Endometrium (tissue), 2 donors: ENCODE measurements around the gene PIK3R6.
"Not testable (repeated sequence)": the region's sequence is repeated elsewhere in the genome, so short reads cannot be mapped to it uniquely, and the experiment has no call there.

Source experiments
- FAIRE-seq: peaks from 2 replicates; lab custom pipeline; 2012; peaks lifted over from hg19 to GRCh38; lab: Jason Lieb, UNC
- donor health status: control.
- donor health status: control.

Gene PIK3R6

DNA sequence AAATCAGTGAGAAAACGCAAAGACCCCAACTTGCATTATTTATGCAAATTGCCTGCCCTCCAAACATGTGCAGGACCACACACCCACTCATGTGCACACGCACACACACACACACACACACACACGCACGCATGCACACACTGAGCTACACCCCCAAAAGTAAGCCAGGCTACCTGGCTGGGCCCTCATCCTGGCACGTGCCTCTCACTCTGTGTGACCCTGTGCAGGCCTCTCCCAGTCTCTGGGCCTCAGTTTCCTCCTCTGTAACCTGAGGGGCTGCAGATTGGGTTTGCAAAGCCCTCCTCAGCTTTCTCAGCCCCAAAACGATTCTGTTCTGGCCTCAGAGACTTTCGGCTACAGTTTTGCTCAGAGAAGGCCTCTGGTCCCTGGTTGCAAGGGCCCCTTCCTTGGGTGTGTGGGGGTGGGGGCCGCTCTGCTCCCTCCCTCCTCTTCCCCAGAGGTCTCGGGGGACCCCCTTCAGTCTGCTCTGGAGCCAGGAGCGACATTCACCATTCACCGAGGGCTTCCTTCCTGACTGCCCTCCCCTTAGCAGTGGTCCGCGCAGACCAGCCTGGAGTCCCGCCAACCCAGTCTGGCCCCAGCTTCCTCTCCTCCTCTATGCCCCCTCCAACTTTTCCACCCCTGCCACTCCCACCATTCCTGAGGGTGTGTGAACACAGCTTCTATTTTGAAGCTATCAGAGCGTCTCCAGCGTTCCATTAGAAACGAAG is 5.4 kb upstream of the PIK3R6 start:
- FAIRE-seq: no peak

DNA sequence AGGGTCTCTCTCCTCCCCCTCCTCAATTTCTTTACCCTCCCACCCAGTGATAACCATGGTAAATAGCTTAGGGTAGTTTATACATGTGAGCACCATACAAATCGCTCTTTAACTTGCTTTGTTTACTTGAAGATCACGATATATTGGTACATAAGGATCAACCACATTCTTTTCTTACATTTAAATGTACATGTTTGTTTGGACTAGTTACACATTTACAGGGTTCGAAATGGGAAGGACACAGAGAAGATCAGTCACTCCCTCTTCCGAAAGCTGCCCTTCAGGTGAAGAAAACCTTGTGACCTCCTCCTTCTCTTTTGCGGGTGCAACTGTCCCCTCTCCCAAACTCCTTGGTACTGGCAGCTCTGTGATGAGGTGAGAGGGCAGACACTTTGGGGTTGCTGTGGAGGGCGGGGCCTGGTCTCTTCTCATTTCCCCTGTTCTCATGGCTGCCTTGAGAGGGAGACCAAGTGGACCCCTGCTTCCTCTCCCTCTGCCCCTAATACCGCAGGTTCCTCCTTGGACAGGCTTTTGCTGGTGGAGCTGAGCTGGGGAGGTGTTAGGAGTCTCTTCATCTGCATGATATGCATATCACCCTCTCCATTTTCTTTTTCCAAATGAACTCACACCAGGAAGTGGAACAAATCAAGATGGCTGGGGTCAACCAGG is 4.7 kb upstream of the PIK3R6 start:
- FAIRE-seq: no peak

DNA sequence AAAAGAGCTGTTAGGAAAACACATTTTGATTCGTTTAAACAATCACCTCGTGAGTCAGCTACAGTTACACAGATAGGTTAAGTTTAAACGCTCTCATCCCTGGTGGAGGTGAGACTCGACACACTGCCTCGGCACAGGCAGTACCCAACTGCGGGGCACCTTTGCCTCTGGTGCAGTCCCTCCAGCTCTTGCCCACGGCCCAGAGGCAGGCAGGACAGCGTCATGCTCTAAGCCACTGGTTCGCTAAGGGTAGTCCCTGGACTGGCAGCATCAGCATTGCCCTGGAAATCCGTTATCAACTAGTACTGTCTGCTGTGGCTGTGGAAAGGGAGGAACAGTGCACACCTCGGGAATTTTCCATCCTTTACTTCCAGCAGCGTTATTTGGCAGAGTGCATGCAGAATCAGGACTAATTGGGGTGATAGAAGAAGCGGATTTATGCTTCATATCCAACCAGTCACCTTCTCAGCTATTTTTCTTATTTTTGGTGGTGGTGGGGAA is 3.7 kb upstream of the PIK3R6 start:
- FAIRE-seq: no peak

DNA sequence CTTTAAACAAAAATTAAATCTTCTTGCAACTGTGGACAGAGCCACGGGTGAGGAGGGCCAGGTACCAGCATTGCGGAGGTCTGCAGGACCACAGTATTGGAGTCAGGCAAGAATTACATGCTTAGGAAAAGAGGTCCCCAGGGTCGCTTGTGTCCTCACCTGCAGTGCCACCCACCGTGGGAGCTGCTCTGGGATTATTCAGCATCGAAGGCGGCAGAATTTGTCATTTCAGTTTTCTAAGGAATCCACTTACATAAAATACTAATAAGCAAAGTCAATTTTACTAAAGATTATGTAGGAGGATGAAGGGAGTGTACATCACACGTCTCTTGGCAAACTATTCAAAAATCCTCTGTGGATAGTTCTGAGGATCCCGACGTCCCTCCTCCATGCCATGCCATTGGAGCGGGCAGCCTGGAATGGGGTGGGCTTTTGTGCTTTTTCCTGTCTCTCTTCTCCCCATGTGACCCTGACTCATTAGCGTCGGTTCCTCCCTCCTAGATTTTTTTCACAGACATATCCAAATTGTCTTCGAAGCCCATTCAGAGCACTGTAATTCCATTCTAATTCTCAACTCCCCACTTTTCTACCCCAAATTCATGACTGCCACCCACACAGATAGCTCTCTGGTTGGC is 3.0 kb upstream of the PIK3R6 start:
- no peak for FAIRE-seq

DNA sequence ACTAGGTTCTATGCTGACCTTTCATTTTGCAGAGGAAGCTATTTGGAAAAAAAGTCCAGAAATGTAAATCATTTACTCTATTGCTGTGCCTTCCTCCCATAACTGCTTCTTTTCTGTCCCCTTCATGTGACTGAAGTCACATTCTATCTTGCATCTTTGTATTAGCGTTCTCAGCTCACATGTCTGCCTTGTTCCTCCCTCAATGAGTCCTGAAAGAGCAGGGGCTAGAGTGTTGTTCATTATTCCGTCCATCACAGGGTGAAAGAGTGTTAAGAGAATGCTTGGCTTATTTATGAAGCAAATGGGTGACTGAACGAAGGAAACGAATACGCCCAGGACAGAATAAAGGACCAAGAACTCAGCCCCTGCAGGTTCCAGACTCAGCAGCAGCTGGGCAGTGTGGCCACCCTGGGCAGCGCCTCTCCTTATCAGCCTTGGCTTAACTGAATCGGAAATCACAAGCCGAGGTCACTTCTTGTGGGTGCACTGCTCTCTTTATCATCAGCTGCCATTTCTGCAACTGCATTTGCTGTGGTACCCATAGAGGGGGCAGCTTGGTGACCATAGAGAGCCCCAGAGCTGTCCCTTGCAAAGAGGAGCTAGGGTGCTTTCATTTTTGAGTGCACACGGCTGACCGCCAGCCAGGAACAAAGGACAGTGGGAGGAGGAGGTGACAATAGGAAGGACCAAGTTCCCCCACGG is 1.8 kb upstream of the PIK3R6 start:
- FAIRE-seq: no peak

DNA sequence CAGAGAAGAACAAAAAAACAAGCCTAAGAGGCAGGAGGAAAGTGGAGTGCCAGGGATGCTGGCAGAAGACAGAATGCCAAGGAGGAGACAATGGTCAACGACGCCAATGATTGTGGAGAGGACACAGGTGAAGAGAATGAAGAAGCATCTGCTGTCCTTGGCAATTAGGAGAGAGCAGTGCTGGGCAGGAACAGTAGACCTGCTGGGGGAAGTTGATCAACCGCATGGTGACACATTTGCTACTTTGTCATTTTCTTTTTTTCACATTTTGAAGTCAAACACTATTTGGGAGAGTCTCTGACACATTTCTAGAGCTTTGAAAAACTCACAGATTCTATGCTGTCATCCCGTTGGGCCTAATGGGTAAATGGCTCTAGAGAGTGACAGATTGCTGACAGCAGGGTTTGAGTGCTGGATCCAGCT is 1.1 kb upstream of the PIK3R6 start:
- no peak for FAIRE-seq

DNA sequence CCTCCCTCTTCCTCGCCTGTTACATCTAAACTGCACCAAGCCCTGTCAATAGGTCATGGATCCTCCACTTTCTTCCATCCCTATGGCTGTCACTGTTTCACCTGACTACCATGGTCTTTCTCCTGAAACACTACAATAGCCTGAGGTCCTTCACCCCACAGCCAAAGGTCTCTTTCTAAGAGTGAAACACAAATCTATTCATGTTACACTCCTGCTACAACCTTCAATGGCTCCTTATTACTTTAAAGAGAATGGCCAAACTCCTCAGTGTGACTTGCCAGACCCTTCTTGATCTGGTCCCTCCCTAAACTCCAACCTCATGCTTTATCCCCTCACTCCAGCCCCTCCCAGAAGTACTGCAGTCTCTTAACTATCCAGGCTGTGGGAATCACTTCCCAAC is 618 bp upstream of the PIK3R6 start:
- no peak for FAIRE-seq

DNA sequence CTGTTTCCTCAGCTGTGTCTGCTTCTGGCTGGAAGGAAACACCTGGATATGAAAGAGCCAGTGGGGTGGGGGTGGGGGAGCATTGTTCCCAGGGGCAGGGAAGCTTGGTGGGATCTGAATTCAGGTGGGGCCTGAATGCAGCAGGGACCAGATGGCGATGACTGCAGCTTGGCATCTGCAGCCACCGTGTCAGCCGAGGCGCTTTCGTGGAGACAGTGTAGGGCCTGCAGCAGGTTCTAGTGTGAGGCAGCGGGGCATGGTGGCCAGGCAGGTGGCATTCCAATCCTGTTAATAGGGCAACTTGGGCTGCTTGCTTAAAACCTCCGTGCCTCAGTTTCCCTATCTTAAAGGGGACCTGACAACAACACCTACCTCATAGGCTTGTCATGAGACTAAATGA is 1.7 kb downstream of the PIK3R6 start:
- FAIRE-seq: no peak

DNA sequence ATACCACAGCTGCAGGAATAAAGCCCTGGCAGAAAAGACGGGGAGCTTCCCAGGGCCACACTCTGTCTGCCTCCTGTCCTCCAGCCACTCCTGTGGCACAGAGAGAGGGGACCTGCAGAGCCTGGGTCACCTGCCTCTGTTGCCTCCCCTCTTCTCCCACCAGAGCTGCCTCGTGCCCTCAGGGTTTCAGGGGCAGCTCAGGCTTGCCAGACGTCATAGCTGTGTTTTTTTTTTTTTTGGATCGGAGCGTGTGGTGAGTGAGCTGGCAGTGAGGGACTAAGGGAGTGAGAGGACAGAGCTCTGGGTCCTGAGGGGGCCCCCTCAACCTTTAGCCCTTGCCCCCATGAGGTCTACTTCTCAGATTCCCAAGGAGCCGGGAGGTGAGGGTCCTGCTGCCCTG is 2.1 kb downstream of the PIK3R6 start:
- FAIRE-seq: no peak

DNA sequence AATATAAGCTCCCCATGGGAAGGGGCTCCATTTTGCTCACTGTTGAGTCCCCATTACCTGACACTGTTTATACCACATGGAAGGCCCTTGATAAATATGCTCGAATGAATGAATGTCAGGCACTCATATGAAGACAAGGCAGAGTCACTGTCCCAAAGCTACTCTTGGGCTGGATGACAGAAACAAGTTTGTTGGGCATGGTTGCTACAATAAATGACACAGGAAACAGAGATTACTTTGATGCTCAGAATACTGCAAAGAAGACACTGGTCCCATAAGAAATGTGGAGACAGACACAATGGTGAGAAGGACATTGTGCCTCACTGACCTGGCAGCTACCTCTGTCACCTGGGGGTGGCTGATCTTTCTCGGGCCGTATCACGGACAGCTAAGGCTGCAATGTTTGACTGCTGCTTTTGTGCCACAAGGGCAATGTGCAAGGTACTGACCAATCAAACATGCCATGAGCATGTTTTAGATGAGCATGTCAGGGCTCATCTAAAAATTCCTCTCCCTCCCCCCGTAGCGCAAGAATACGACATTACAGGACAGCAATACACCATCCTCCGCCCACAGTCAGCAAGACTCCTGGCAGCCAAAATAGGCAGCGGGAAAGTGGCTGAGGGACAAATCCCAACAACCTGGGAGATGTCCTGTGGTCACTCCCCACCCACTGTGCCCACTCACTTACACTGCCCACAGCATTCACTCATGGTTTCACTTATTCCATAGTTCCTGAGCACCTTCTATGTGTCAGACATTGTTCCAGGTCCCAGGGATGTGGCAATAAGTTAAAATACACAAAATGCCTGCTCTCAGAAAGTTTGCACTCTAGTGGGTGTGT is 5.0 kb downstream of the PIK3R6 start:
- FAIRE-seq: no peak

DNA sequence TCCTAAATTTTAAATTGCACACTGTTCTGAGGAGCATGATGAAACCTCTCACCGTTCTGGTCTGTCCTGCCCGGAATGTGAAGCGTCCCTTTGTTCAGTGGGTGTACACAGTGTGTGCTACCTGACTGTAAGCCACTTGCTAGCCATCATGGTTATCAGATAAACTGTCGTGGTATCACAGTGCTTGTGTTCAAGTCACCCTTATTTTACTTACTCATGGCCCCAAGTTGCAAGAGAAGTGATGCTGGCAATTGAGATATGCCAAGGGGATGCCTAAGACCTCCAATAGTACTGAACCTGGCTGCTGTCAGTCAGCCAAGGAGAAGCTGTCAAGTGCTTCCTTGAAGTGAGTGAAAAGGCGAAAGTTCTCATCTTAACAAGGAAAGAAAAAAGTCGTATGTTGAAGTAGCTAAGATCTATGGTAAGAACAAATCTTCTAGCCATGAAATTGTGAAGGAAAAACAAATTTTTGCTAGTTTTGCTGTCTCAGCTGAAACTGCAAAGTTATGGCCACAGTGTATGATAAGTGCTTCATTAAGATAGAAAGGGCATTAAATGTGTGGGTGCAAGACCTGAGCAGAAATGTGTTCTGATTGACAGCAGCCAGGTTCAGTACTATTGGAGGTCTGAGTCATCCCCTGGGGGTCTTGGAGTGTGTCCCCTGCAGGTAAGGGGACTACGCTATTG is 5.8 kb downstream of the PIK3R6 start:
- FAIRE-seq: no peak

DNA sequence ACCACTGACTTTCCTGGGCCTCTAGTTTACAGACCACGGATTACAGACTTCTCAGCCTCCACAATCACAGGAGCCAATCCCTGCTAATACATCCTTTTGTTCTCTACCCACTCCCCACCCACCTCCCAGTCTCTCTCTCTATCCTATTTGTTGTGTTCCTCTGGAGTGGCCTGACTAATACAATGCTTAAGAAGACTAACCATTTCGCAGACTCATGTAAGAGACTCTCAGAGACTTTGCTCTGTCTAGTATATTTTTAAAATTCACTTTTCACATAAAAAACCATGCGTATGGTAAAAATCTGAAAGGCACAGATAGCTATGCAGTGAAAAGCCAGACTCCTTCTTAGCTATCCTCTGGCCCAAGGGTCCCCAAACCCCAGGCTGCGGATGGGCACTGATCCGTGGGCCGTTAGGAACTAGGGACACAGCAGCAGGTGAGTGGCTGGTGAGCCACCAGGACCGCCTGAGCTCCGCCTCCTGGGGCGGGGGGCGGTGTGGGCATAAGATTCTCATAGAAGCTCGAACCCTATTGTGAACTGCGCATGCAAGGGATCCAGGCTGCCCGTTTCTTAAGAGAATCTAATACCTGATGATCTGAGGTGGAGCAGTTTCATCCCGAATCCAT is 7.6 kb downstream of the PIK3R6 start:
- FAIRE-seq: no peak

DNA sequence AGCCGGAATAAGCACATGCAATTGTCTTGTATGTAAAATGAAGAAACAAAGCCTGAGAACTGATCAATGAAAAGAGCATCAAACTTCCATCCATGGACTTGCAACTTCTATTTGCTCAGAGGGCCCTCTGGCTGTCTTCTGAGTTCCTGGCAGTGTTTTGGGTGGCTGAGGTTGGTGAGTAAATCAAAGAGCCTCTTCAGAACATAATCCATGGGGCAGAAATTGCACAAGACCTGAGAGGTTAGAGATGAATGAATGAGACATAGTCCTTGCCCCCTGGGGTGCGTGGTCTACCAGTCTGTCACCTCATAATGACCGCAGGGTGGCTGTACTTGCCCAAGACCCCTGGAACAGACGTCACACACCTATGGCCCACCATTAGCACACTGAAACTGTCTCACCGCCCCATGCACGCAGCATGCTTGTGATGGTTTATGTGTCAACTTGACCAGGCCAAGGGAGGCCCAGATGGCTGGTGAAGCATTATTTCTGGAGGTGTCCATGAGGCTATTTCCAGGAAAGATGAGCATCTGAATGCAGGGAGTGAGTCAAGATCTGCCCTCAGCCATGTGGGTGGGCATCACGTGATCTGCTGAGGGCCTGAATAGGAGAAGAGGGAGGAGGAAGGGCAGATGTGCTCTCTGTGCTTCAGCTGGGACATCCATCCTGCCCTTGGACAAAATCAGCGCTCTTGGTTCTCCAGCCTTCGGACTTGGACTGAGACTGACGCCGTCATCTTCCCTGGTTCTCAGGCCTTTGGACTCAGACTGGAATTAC is 8.3 kb downstream of the PIK3R6 start:
- no peak for FAIRE-seq

DNA sequence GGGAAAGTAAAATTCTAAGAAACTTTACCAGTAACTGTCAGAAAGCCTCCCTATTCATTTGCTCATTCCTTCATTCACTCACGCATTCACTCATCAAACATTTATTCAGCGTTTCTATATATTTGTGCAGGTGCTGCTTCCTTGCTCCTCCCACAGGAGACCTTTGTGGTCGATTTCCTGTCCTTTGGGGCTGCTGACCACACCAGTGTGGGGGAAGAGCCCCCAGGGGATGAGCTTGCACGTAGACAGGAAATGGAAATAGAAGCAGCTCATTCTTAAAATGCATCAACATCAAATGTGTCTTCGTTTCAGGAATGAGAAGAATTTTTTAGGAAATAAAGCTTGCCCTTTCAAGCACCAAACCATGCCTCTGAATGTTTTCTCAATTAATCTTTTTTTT is 9.6 kb downstream of the PIK3R6 start:
- FAIRE-seq: peak; percentile 76

DNA sequence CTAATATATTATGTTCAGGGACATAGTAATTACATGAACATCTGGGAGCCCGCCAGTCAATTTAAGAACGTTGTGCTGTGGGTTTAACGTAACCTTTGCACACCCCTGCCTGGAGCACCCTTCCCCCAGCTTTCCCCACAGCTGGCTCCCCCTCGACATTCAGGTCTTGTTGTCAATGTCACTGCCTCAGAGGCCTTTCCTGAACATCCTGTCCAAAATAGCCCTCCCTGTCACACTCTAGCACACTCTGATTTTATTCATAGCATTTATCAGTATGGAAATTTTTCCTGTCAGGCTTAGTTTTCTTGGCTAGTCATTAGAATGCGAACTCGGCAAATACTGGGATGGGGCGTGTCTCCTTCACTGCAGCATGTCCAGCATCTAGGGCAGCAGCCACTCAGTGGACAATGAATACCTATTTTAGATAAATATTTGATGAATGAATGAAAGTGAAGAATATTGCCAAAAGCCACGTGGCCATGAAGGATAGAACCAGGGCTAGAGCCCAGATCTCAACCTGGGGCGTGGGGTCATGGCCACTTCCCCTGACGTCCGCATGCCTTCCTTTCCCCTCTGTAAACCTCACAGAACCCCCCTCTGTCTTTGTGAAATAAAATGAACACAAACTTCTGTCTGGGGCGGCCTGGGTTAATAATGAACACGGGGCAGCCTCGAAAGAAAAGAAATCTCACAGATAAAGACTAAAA is 10.5 kb downstream of the PIK3R6 start:
- FAIRE-seq: no peak

DNA sequence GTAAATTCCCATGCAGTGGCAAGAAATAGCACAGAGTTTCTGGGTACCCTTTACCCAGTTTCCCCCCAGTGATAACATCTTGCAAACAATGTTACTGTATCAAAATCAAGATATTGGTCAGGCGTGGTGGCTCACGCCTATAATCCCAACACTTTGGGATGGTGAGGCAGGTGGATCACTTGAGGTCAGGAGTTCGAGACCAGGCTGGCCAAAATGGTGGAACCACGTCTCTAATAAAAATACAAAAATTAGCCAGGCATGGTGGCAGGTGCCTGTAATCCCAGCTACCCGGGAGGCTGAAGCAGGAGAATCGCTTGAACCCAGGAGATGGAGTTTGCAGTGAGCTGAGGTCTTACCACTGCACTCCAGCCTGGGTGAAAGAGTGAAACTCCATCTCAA is 11.3 kb downstream of the PIK3R6 start:
- not testable (repeated sequence) for FAIRE-seq

DNA sequence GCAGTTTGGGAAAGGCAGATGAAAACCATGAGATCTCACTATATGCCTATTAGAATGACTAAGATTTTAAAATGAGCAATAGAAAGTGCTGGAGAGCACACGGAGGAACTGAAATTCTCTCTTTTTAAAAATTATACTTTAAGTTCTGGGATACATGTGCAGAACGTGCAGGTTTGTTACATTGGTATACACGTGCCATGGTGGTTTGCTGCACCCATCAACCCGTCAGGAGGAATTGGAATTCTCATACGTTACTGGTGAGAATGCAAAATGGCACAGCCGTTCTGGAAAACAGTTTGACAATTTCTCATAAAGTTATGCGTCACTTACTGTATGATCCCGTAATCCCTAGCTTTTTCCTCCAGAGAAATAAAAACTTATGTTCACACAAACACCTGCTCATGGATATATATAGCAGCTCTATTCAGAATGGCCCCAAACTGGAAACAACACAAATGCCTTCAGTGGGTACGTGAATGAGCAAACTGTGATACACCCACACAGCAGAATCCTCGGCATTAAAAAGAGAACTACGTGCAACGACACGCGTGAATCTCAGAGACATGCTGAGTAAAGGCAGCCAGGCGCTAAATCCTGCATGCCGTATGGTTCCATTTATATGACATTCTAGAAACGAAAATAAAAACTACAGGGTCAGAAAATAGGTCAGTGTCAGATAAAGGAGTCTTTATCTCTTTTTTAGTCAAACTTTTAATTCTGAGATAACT is 11.8 kb downstream of the PIK3R6 start:
- FAIRE-seq: no peak

DNA sequence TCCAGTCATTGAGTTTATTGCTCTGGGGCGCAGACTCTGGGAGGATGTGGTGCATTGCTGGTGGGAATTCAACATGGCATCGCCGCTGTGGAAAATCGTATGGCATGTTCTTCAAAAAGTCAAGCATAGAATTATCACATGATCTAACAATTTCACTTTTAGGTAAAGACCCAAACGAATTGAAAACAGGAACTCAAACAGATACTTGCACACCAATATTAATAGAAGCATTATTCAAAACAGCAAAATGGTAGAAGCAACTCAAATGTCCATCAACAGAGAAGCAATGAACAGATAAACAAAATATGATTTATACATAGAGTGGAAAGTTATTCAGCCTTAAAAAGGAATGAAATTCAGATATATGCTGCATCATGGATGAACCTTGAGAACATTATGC is 15.9 kb downstream of the PIK3R6 start:
- FAIRE-seq: no peak
